Colonic mucosa (tissue), 4 donors: ENCODE measurements around the gene SCART1. TPM values are rescaled to one million over a fixed set of nuclear protein-coding genes. Genes with fewer than 3 reads are reported as not detected.
"Not testable (repeated sequence)": the region's sequence is repeated elsewhere in the genome, so short reads cannot be mapped to it uniquely, and the experiment has no call there.

ENCODE experiments used
- DNase-seq: peaks from one replicate; pipeline ENCODE4 v3.0.0-alpha.2; 2020
- H3K27ac ChIP-seq: fragments of 200-600 bp; one replicate; pipeline ENCODE4 v1.8.0; 2021
- H3K27me3 ChIP-seq: fragments of 200-600 bp; one replicate; pipeline ENCODE4 v1.8.0; 2021
- H3K36me3 ChIP-seq: fragments of 200-600 bp; one replicate; pipeline ENCODE4 v1.8.0; 2021
- H3K4me1 ChIP-seq: fragments of 200-600 bp; one replicate; pipeline ENCODE4 v1.8.0; 2021; ENCODE audit warnings: mild to moderate bottlenecking
- H3K4me3 ChIP-seq: fragments of 200-600 bp; one replicate; pipeline ENCODE4 v1.8.0; 2021
- H3K9ac ChIP-seq, 2 donors: one replicate each; pipeline ENCODE4 v1.7.0; 2013; ENCODE audit warnings: control low read depth in 2 of 2, low read depth in 2 of 2, low read length in 2 of 2
- H3K9me3 ChIP-seq: fragments of 200-600 bp; one replicate; pipeline ENCODE4 v1.8.0; 2021
- CTCF ChIP-seq: fragments of 200-600 bp; IDR thresholded peaks from one replicate; pipeline ENCODE4 v1.8.0; 2022; ENCODE audit warnings: antibody characterized with exemption, mild to moderate bottlenecking
- intact Hi-C: fragments of 100-400 bp; cut with DNase I; formaldehyde crosslinking; loops from one replicate; pipeline ENCODE4 v1.14.1; 2022
- total RNA-seq, 2 donors: library from RNA; stranded (reverse); fragmentation: NEBNext Ultra II Directional in 1 of 2; extraction: Animal tissue kit (Norgen Biotek cat#: 25700) in 1 of 2; gene quantifications; one replicate each; pipeline ENCODE4 v1.2.1, GENCODE V29; 2021
- donor health status: healthy.
- donor health status: DM: no; HTN: no; CAD: no.
- donor health status: DM: no; HTN: no; CAD: no.

The SCART1 gene
- total RNA-seq, 2 donors from 2014 or later, result 1.3 to 1.6 TPM

- TF ChIP-seq CTCF, result no peak
- Histone ChIP-seq H3K9me3 (no peaks in the 10 kb centered on the region), H3K36me3 (no peaks in the 10 kb centered on the region), H3K9ac (no peak overlapping the region), H3K27me3 (no peaks in the 10 kb centered on the region), H3K4me1 (no peaks in the 10 kb centered on the region), H3K27ac (no peak overlapping the region), H3K4me3 (no peak overlapping the region)
- intact Hi-C loops, result no loop called here
- DNase-seq, result no peak
Measured at GRCh38 chr10:133481657-133482056, 27.9 kb downstream of the SCART1 start.

GRCh38 chr10:133484818-133485217, 31.1 kb downstream of the SCART1 start:
- H3K9me3 ChIP-seq, result no peaks in the 10 kb centered on the region
- TF ChIP-seq CTCF, result no peak
- H3K36me3 ChIP-seq, result no peaks in the 10 kb centered on the region
- no peak for DNase-seq
- no peaks in the 10 kb centered on the region for H3K4me1 ChIP-seq
- no peaks in the 10 kb centered on the region for H3K27me3 ChIP-seq
- H3K27ac ChIP-seq, result no peak overlapping the region
- no peak overlapping the region for H3K9ac ChIP-seq
- intact Hi-C loops, result no loop called here
- no peak overlapping the region for H3K4me3 ChIP-seq

- intact Hi-C loops, result no loop called here
- no peak overlapping the region for H3K27ac ChIP-seq
- TF ChIP-seq CTCF, result no peak
- no peak overlapping the region for H3K4me3 ChIP-seq
- DNase-seq, result no peak
- H3K9ac ChIP-seq, result no peak overlapping the region
- H3K36me3 ChIP-seq, result no peaks in the 10 kb centered on the region
- H3K9me3 ChIP-seq, result no peaks in the 10 kb centered on the region
- no peaks in the 10 kb centered on the region for H3K4me1 ChIP-seq
- H3K27me3 ChIP-seq, result no peaks in the 10 kb centered on the region
Measured at GRCh38 chr10:133487085-133487484, 33.3 kb downstream of the SCART1 start.

- no peak overlapping the region for H3K4me3 ChIP-seq
- H3K27me3 ChIP-seq, result no peaks in the 10 kb centered on the region
- no peaks in the 10 kb centered on the region for H3K36me3 ChIP-seq
- intact Hi-C loops, result no loop called here
- H3K4me1 ChIP-seq, result no peaks in the 10 kb centered on the region
- H3K9ac ChIP-seq, result no peak overlapping the region
- TF ChIP-seq CTCF, result no peak
- H3K9me3 ChIP-seq, result no peaks in the 10 kb centered on the region
- no peak overlapping the region for H3K27ac ChIP-seq
- no peak for DNase-seq
Measured at GRCh38 chr10:133488354-133488753, 34.6 kb downstream of the SCART1 start.

GRCh38 chr10:133489816-133490588, 36.3 kb downstream of the SCART1 start:
- DNase-seq, result no peak
- intact Hi-C loops, result no loop called here
- H3K27me3 ChIP-seq, result no peaks in the 10 kb centered on the region
- H3K4me3 ChIP-seq, result no peak overlapping the region
- no peaks in the 10 kb centered on the region for H3K9me3 ChIP-seq
- H3K9ac ChIP-seq, result no peak overlapping the region
- no peaks in the 10 kb centered on the region for H3K36me3 ChIP-seq
- no peak for TF ChIP-seq CTCF
- H3K4me1 ChIP-seq, result no peaks in the 10 kb centered on the region
- no peak overlapping the region for H3K27ac ChIP-seq

GRCh38 chr10:133493562-133493961, 39.8 kb downstream of the SCART1 start:
- H3K4me3 ChIP-seq, H3K27me3 ChIP-seq, H3K4me1 ChIP-seq, H3K27ac ChIP-seq, DNase-seq, H3K9me3 ChIP-seq, H3K36me3 ChIP-seq, intact Hi-C loops, H3K9ac ChIP-seq: not testable (repeated sequence)
